ENCODE results near the gene NUDT2. TPM values are rescaled to one million over a fixed set of nuclear protein-coding genes. Genes with fewer than 3 reads are reported as not detected.
"Not testable (repeated sequence)": the region's sequence is repeated elsewhere in the genome, so short reads cannot be mapped to it uniquely, and the experiment has no call there.

The NUDT2 gene
- total RNA-seq, 1 donor from 2014 or later: 17.8 TPM

DNA sequence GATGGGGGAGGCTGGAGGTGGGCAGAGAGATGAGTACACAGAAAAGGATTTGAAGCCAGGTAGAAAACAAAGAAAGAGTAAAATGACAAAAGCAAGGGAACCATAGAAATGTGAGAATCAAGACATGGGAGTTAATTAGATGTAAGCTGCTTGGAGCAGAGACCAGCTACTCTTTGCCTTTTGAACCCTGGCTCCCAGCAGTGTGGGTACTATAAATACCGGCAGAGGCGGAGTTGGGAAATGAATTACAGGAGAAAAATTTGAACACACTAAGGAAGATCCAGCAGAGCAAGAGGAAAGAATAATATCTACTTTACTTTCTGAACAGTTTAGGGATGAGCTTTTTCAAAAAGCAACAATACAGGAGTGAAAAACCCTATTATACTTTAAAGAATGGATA is 36.8 kb upstream of the NUDT2 start:
- H3K36me3 Mint-ChIP-seq: no peaks in the 10 kb centered on the region

DNA sequence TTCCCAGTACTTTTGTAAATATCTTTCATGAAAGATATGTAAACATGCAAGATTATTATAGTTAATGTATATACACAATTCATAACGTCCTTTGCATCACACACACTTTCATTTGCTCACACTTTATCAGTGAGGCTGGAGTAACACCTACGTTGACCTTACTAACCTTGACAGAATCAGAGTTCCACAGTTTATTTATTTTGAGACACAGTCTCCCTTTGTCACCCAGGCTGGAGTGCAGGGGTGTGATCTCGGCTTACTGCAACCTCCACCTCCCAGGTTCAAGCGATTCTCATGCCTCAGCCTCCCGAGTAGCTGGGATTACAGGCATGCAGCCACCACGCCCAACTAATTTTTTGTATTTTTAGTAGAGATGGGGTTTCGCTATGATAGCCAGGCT is 28.3 kb upstream of the NUDT2 start:
- H3K4me1 Mint-ChIP-seq; DNase-seq (ENCODE audit: low spot score in 2 of 2, unreplicated experiment in 2 of 2); H3K9me3 Mint-ChIP-seq; H3K36me3 Mint-ChIP-seq; H3K4me3 Mint-ChIP-seq; H3K27me3 Mint-ChIP-seq (ENCODE audit: low read depth); H3K27ac Mint-ChIP-seq: not testable (repeated sequence)

More for the DNA sequence above, 36.8 kb upstream of the NUDT2 start:
- Mint-ChIP-seq H3K27me3 (ENCODE audit: low read depth) (no peaks in the 10 kb centered on the region), H3K9me3 (no peaks in the 10 kb centered on the region), H3K4me3 (no peak overlapping the region), H3K4me1 (no peaks in the 10 kb centered on the region), H3K27ac (no peak overlapping the region)
- TF ChIP-seq, protein P1, sequence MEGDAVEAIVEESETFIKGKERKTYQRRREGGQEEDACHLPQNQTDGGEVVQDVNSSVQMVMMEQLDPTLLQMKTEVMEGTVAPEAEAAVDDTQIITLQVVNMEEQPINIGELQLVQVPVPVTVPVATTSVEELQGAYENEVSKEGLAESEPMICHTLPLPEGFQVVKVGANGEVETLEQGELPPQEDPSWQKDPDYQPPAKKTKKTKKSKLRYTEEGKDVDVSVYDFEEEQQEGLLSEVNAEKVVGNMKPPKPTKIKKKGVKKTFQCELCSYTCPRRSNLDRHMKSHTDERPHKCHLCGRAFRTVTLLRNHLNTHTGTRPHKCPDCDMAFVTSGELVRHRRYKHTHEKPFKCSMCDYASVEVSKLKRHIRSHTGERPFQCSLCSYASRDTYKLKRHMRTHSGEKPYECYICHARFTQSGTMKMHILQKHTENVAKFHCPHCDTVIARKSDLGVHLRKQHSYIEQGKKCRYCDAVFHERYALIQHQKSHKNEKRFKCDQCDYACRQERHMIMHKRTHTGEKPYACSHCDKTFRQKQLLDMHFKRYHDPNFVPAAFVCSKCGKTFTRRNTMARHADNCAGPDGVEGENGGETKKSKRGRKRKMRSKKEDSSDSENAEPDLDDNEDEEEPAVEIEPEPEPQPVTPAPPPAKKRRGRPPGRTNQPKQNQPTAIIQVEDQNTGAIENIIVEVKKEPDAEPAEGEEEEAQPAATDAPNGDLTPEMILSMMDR (IDR thresholded peaks at IDR 0.05; ENCODE audit: unreplicated experiment): no peak
- DNase-seq (ENCODE audit: low spot score in 2 of 2, unreplicated experiment in 2 of 2): no peak

GRCh38 chr9:34308316-34308715 is 21.1 kb upstream of the NUDT2 start:
- not testable (repeated sequence) for H3K36me3 Mint-ChIP-seq; H3K4me3 Mint-ChIP-seq; H3K27ac Mint-ChIP-seq; H3K9me3 Mint-ChIP-seq; DNase-seq (ENCODE audit: low spot score in 2 of 2, unreplicated experiment in 2 of 2); H3K27me3 Mint-ChIP-seq (ENCODE audit: low read depth)
- peaks cover 13% of the 10 kb centered on the region for H3K4me1 Mint-ChIP-seq

GRCh38 chr9:34310215-34310614 is 19.2 kb upstream of the NUDT2 start:
- Mint-ChIP-seq H3K36me3 (no peaks in the 10 kb centered on the region), H3K9me3 (no peaks in the 10 kb centered on the region), H3K4me1 (peaks cover 13% of the 10 kb centered on the region), H3K27ac (no peak overlapping the region), H3K27me3 (ENCODE audit: low read depth) (no peaks in the 10 kb centered on the region), H3K4me3 (no peak overlapping the region)
- TF ChIP-seq, protein P1 (IDR thresholded peaks at IDR 0.05; ENCODE audit: unreplicated experiment): no peak
- no peak for DNase-seq (ENCODE audit: low spot score in 2 of 2, unreplicated experiment in 2 of 2)

DNA sequence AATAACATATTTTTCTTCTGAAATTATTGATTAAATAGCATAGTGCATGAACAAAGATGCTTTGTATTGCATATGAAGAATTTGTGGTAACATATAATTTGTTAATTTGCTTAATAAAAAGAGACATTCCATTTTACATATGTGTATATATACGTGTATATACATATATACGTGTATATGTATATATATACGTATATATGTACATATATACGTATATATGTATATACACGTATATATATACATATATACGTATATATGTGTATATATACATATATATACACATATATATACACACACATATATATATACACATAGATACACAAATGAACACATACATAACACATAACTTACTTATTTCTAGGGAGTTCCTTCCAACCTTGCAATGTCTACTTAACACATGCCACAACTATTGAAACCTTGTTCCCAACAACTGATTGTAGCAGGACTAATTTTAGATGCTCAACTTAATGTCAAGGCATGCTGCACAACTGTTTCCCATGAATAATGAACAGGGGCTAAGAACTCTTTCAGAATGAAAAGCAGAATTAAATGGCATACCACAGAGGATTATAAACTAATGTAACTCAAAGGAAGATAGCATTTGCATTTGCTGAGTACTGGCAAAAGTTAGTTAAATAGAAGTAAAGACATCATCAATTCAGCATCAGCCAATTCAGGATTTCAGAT is 17.7 kb upstream of the NUDT2 start:
- no peak for DNase-seq (ENCODE audit: low spot score in 2 of 2, unreplicated experiment in 2 of 2)
- H3K4me1 Mint-ChIP-seq: peaks cover 13% of the 10 kb centered on the region
- H3K4me3 Mint-ChIP-seq: no peak overlapping the region
- H3K27ac Mint-ChIP-seq: no peak overlapping the region
- no peaks in the 10 kb centered on the region for H3K9me3 Mint-ChIP-seq
- H3K36me3 Mint-ChIP-seq: no peaks in the 10 kb centered on the region
- no peaks in the 10 kb centered on the region for H3K27me3 Mint-ChIP-seq (ENCODE audit: low read depth)
- TF ChIP-seq, protein P1 (IDR thresholded peaks at IDR 0.05; ENCODE audit: unreplicated experiment): no peak

DNA sequence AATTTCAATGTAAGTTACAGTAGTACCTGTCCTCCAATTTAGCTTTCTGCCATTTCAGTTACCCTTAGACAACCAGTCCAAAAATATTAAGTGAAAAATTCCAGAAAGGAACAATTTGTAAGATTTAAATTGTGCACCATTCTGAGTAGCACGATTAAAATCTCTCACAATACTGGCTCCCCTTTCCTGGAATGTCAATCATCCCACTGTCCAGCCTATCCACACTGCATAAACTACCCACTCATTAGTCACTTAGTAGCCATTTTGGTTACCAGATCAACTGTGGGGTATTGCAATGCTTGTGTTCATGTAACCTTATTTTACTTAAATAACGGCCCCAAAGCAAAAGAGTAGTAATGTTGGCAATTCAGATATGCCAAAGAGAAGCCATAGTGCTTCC is 11.9 kb upstream of the NUDT2 start:
- Mint-ChIP-seq H3K4me3 (no peak overlapping the region), H3K4me1 (no peaks in the 10 kb centered on the region), H3K36me3 (no peaks in the 10 kb centered on the region), H3K27ac (no peak overlapping the region), H3K27me3 (ENCODE audit: low read depth) (no peaks in the 10 kb centered on the region), H3K9me3 (no peaks in the 10 kb centered on the region)
- TF ChIP-seq, protein P1 (IDR thresholded peaks at IDR 0.05; ENCODE audit: unreplicated experiment): no peak
- DNase-seq (ENCODE audit: low spot score in 2 of 2, unreplicated experiment in 2 of 2): no peak

All from mesothelial cell of epicardium (in vitro differentiated cells).